ENCODE measurements around the gene LPP. TPM values are rescaled to one million over a fixed set of nuclear protein-coding genes. Genes with fewer than 3 reads are reported as not detected.
A peak's percentile ranks its signal among the peaks of the same experiment; 100 is the strongest.

Gene LPP
- total RNA-seq, 1 experiment from 2014 or later = 148 TPM

GRCh38 chr3:188673646-188674186 is 519.8 kb downstream of the LPP start:
- no peak overlapping the region for H2AFZ ChIP-seq
- H3F3A ChIP-seq (ENCODE audit: insufficient read depth, low read depth) = peaks cover 17% of the 10 kb centered on the region; the same call in 1 of the 2 replicates
- no peaks in the 10 kb centered on the region for H3K36me3 ChIP-seq (ENCODE audit: low read depth)
- ChIA-PET CTCF (no interaction called here), POLR2A (ENCODE audit: unreplicated experiment) (interaction anchor here (0.7 kb wide), 2 partner anchors 17 to 430 kb away, joined by 3 to 4 read pairs; no protein-coding TSS in a partner anchor)
- BruUV-seq (replicated peaks) = no TSS peak
- H3K79me2 ChIP-seq (ENCODE audit: low read depth) = no peaks in the 10 kb centered on the region
- intact Hi-C loops (cut with micrococcal nuclease; ENCODE audit: unreplicated experiment) = loop anchor here (10.0 kb wide), 3 partner anchors 309 to 471 kb away; no protein-coding TSS in a partner anchor
- H3K27me3 ChIP-seq (ENCODE audit: insufficient read depth, low read depth) = no peaks in the 10 kb centered on the region
- peak overlapping the region; percentile 62 for H3K27ac ChIP-seq
- H3K9me2 ChIP-seq (ENCODE audit: insufficient read depth) = no peaks in the 10 kb centered on the region
- no peak overlapping the region for H3K4me3 ChIP-seq
- peak; percentile 24 to 93 for DNase-seq
- TF ChIP-seq CTCF (conservative IDR thresholded peaks at IDR 0.05) = no peak
- no peak for TF ChIP-seq EZH2 (IDR thresholded peaks at IDR 0.05; ENCODE audit: low read depth)
- H3K9me3 ChIP-seq (ENCODE audit: insufficient read depth, low read depth) = no peaks in the 10 kb centered on the region
- H3K4me2 ChIP-seq = peak overlapping the region; percentile 45
- H4K20me1 ChIP-seq (ENCODE audit: insufficient read depth) = no peaks in the 10 kb centered on the region
- H3K4me1 ChIP-seq (replicated peaks; ENCODE audit: insufficient read depth) = peaks cover 17% of the 10 kb centered on the region

- BruUV-seq (replicated peaks) = no TSS peak
- no peak overlapping the region for H3K4me3 ChIP-seq
- intact Hi-C loops (cut with micrococcal nuclease; ENCODE audit: unreplicated experiment) = loop anchor here (10.0 kb wide), 3 partner anchors 310 to 470 kb away; no protein-coding TSS in a partner anchor
- no peaks in the 10 kb centered on the region for H3K36me3 ChIP-seq (ENCODE audit: low read depth)
- peaks cover 25% of the 10 kb centered on the region for H3K4me1 ChIP-seq (replicated peaks; ENCODE audit: insufficient read depth)
- no peaks in the 10 kb centered on the region for H3K9me2 ChIP-seq (ENCODE audit: insufficient read depth)
- ChIA-PET CTCF (no interaction called here), POLR2A (ENCODE audit: unreplicated experiment) (interaction anchor here (0.6 to 0.7 kb wide), 2 partner anchors 17 to 404 kb away, joined by 3 to 4 read pairs; no protein-coding TSS in a partner anchor)
- H3K27ac ChIP-seq = peak overlapping the region; percentile 62
- no peak overlapping the region for H2AFZ ChIP-seq
- no peaks in the 10 kb centered on the region for H4K20me1 ChIP-seq (ENCODE audit: insufficient read depth)
- TF ChIP-seq CTCF (conservative IDR thresholded peaks at IDR 0.05) = no peak
- no peak for TF ChIP-seq EZH2 (IDR thresholded peaks at IDR 0.05; ENCODE audit: low read depth)
- DNase-seq = no peak
- peaks cover 21% of the 10 kb centered on the region; the same call in 1 of the 2 replicates for H3F3A ChIP-seq (ENCODE audit: insufficient read depth, low read depth)
- 0 out of 2 replicates have a peak overlapping the region, but pooled peaks have one; percentile 14 for H3K4me2 ChIP-seq
- no peaks in the 10 kb centered on the region for H3K27me3 ChIP-seq (ENCODE audit: insufficient read depth, low read depth)
- no peaks in the 10 kb centered on the region for H3K79me2 ChIP-seq (ENCODE audit: low read depth)
- no peaks in the 10 kb centered on the region for H3K9me3 ChIP-seq (ENCODE audit: insufficient read depth, low read depth)
Observed at GRCh38 chr3:188674595-188674994, 520.6 kb downstream of the LPP start.

- H3K36me3 ChIP-seq (ENCODE audit: low read depth) = no peaks in the 10 kb centered on the region
- POLR2A ChIA-PET (ENCODE audit: unreplicated experiment) = no interaction called here
- no peaks in the 10 kb centered on the region for H3K79me2 ChIP-seq (ENCODE audit: low read depth)
- no peak for DNase-seq
- H3K9me2 ChIP-seq (ENCODE audit: insufficient read depth) = no peaks in the 10 kb centered on the region
- CTCF ChIA-PET = no interaction called here
- intact Hi-C loops (cut with micrococcal nuclease; ENCODE audit: unreplicated experiment) = loop anchor here (5.0 to 10.0 kb wide), 4 partner anchors 205 to 467 kb away; no protein-coding TSS in a partner anchor
- TF ChIP-seq CTCF (conservative IDR thresholded peaks at IDR 0.05) = no peak
- TF ChIP-seq EZH2 (IDR thresholded peaks at IDR 0.05; ENCODE audit: low read depth) = no peak
- no TSS peak for BruUV-seq (replicated peaks)
- H2AFZ ChIP-seq = no peak overlapping the region
- no peaks in the 10 kb centered on the region for H4K20me1 ChIP-seq (ENCODE audit: insufficient read depth)
- H3F3A ChIP-seq (ENCODE audit: insufficient read depth, low read depth) = peaks cover 26% of the 10 kb centered on the region; the same call in 1 of the 2 replicates
- no peak overlapping the region for H3K27ac ChIP-seq
- no peak overlapping the region for H3K4me2 ChIP-seq
- H3K9me3 ChIP-seq (ENCODE audit: insufficient read depth, low read depth) = peaks cover 1% of the 10 kb centered on the region; the same call in 1 of the 2 replicates
- no peak overlapping the region for H3K4me3 ChIP-seq
- no peaks in the 10 kb centered on the region for H3K27me3 ChIP-seq (ENCODE audit: insufficient read depth, low read depth)
- peaks cover 41% of the 10 kb centered on the region for H3K4me1 ChIP-seq (replicated peaks; ENCODE audit: insufficient read depth)
Observed at GRCh38 chr3:188677344-188677743, 523.4 kb downstream of the LPP start.

Measured in PC-9 (cell line).